ENCODE data around the gene ONECUT3. TPM values are rescaled to one million over a fixed set of nuclear protein-coding genes. Genes with fewer than 3 reads are reported as not detected.

Gene ONECUT3
- total RNA-seq, 1 experiment from 2014 or later, result 0.04 TPM

DNA sequence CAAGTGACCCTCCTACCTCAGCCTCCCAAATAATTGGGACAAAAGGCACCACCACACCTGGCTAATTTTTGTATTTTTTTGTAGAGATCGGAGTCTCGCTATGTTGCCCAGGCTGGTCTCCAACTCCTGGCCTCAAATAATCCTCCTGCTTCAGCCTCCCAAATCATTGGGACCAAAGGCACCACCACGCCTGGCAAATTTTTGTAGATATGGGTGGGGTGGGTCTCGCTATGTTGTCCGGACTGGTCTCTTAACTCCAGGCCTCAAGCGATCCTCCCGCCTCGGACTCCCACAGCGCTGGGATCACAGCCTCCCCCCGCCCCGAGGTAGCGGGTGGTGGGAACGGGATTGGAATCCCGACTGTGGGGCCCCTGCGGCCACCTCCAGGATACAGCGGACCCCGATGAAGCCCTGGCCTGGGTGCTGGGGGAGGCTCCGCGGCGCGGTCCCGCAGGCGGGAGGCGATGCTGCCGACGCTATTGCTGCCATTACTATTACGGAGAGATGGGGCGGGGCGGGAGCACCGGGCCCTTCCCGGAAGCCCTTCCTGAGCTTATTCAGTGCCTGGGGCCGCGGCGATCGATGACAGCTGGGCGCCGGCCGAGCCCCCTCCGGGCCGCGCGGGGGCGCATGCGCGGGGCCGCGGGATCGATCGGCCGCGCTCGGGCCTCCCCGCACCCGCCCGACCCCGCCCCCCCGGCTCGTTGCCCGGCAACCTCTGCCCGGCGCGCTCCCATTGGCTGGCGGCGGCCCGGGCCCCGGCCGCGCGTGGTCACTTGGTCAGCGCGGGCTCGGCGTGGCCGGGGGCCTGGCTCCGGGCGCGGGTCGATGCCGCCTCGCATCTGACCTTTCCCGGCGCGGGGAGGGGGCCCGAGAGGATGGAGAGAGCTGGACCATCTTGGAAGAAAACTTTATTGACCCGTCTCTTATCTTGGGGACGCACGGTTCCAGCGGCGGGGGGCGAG is 27.9 kb upstream of the ONECUT3 start (continued):
- TF ChIP-seq, protein P1, sequence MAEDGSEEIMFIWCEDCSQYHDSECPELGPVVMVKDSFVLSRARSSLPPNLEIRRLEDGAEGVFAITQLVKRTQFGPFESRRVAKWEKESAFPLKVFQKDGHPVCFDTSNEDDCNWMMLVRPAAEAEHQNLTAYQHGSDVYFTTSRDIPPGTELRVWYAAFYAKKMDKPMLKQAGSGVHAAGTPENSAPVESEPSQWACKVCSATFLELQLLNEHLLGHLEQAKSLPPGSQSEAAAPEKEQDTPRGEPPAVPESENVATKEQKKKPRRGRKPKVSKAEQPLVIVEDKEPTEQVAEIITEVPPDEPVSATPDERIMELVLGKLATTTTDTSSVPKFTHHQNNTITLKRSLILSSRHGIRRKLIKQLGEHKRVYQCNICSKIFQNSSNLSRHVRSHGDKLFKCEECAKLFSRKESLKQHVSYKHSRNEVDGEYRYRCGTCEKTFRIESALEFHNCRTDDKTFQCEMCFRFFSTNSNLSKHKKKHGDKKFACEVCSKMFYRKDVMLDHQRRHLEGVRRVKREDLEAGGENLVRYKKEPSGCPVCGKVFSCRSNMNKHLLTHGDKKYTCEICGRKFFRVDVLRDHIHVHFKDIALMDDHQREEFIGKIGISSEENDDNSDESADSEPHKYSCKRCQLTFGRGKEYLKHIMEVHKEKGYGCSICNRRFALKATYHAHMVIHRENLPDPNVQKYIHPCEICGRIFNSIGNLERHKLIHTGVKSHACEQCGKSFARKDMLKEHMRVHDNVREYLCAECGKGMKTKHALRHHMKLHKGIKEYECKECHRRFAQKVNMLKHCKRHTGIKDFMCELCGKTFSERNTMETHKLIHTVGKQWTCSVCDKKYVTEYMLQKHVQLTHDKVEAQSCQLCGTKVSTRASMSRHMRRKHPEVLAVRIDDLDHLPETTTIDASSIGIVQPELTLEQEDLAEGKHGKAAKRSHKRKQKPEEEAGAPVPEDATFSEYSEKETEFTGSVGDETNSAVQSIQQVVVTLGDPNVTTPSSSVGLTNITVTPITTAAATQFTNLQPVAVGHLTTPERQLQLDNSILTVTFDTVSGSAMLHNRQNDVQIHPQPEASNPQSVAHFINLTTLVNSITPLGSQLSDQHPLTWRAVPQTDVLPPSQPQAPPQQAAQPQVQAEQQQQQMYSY (CRISPR knock-in tag; IDR thresholded peaks at IDR 0.05), result no peak
- TF ChIP-seq RORB (CRISPR knock-in tag; IDR thresholded peaks at IDR 0.05) (no peak), ETV6 (CRISPR knock-in tag; IDR thresholded peaks at IDR 0.05) (peak; percentile 86), FOXK1 (CRISPR knock-in tag; IDR thresholded peaks at IDR 0.05) (no peak), ZBTB21 (CRISPR knock-in tag; IDR thresholded peaks at IDR 0.05; ENCODE audit: borderline replicate concordance) (no peak), SOX15 (CRISPR knock-in tag; IDR thresholded peaks at IDR 0.05) (no peak), CREM (CRISPR knock-in tag; IDR thresholded peaks at IDR 0.05) (no peak), PRRX2 (CRISPR knock-in tag; IDR thresholded peaks at IDR 0.05) (no peak), NFYB (CRISPR knock-in tag; conservative IDR thresholded peaks at IDR 0.05; ENCODE audit: low read depth) (peak; percentile 60), TEAD1 (CRISPR knock-in tag; IDR thresholded peaks at IDR 0.05) (no peak), ZNF317 (CRISPR knock-in tag; IDR thresholded peaks at IDR 0.05; ENCODE audit: borderline replicate concordance, low read depth) (no peak), GTF2I (CRISPR knock-in tag; conservative IDR thresholded peaks at IDR 0.05) (peak; percentile 86), NFE2L1 (CRISPR knock-in tag; IDR thresholded peaks at IDR 0.05) (no peak)
- TF ChIP-seq, protein P2, sequence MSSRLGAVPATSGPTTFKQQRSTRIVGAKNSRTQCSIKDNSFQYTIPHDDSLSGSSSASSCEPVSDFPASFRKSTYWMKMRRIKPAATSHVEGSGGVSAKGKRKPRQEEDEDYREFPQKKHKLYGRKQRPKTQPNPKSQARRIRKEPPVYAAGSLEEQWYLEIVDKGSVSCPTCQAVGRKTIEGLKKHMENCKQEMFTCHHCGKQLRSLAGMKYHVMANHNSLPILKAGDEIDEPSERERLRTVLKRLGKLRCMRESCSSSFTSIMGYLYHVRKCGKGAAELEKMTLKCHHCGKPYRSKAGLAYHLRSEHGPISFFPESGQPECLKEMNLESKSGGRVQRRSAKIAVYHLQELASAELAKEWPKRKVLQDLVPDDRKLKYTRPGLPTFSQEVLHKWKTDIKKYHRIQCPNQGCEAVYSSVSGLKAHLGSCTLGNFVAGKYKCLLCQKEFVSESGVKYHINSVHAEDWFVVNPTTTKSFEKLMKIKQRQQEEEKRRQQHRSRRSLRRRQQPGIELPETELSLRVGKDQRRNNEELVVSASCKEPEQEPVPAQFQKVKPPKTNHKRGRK (CRISPR knock-in tag; IDR thresholded peaks at IDR 0.05; ENCODE audit: borderline replicate concordance), result no peak
- TF ChIP-seq, protein P3, sequence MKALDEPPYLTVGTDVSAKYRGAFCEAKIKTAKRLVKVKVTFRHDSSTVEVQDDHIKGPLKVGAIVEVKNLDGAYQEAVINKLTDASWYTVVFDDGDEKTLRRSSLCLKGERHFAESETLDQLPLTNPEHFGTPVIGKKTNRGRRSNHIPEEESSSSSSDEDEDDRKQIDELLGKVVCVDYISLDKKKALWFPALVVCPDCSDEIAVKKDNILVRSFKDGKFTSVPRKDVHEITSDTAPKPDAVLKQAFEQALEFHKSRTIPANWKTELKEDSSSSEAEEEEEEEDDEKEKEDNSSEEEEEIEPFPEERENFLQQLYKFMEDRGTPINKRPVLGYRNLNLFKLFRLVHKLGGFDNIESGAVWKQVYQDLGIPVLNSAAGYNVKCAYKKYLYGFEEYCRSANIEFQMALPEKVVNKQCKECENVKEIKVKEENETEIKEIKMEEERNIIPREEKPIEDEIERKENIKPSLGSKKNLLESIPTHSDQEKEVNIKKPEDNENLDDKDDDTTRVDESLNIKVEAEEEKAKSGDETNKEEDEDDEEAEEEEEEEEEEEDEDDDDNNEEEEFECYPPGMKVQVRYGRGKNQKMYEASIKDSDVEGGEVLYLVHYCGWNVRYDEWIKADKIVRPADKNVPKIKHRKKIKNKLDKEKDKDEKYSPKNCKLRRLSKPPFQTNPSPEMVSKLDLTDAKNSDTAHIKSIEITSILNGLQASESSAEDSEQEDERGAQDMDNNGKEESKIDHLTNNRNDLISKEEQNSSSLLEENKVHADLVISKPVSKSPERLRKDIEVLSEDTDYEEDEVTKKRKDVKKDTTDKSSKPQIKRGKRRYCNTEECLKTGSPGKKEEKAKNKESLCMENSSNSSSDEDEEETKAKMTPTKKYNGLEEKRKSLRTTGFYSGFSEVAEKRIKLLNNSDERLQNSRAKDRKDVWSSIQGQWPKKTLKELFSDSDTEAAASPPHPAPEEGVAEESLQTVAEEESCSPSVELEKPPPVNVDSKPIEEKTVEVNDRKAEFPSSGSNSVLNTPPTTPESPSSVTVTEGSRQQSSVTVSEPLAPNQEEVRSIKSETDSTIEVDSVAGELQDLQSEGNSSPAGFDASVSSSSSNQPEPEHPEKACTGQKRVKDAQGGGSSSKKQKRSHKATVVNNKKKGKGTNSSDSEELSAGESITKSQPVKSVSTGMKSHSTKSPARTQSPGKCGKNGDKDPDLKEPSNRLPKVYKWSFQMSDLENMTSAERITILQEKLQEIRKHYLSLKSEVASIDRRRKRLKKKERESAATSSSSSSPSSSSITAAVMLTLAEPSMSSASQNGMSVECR (CRISPR knock-in tag; IDR thresholded peaks at IDR 0.05; ENCODE audit: borderline replicate concordance), result no peak
- TF ChIP-seq, protein P4, sequence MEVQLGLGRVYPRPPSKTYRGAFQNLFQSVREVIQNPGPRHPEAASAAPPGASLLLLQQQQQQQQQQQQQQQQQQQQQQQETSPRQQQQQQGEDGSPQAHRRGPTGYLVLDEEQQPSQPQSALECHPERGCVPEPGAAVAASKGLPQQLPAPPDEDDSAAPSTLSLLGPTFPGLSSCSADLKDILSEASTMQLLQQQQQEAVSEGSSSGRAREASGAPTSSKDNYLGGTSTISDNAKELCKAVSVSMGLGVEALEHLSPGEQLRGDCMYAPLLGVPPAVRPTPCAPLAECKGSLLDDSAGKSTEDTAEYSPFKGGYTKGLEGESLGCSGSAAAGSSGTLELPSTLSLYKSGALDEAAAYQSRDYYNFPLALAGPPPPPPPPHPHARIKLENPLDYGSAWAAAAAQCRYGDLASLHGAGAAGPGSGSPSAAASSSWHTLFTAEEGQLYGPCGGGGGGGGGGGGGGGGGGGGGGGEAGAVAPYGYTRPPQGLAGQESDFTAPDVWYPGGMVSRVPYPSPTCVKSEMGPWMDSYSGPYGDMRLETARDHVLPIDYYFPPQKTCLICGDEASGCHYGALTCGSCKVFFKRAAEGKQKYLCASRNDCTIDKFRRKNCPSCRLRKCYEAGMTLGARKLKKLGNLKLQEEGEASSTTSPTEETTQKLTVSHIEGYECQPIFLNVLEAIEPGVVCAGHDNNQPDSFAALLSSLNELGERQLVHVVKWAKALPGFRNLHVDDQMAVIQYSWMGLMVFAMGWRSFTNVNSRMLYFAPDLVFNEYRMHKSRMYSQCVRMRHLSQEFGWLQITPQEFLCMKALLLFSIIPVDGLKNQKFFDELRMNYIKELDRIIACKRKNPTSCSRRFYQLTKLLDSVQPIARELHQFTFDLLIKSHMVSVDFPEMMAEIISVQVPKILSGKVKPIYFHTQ (CRISPR knock-in tag; IDR thresholded peaks at IDR 0.05), result no peak
- TF ChIP-seq, protein P5, sequence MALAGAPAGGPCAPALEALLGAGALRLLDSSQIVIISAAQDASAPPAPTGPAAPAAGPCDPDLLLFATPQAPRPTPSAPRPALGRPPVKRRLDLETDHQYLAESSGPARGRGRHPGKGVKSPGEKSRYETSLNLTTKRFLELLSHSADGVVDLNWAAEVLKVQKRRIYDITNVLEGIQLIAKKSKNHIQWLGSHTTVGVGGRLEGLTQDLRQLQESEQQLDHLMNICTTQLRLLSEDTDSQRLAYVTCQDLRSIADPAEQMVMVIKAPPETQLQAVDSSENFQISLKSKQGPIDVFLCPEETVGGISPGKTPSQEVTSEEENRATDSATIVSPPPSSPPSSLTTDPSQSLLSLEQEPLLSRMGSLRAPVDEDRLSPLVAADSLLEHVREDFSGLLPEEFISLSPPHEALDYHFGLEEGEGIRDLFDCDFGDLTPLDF (CRISPR knock-in tag; IDR thresholded peaks at IDR 0.05), result no peak
- TF ChIP-seq, protein P6, sequence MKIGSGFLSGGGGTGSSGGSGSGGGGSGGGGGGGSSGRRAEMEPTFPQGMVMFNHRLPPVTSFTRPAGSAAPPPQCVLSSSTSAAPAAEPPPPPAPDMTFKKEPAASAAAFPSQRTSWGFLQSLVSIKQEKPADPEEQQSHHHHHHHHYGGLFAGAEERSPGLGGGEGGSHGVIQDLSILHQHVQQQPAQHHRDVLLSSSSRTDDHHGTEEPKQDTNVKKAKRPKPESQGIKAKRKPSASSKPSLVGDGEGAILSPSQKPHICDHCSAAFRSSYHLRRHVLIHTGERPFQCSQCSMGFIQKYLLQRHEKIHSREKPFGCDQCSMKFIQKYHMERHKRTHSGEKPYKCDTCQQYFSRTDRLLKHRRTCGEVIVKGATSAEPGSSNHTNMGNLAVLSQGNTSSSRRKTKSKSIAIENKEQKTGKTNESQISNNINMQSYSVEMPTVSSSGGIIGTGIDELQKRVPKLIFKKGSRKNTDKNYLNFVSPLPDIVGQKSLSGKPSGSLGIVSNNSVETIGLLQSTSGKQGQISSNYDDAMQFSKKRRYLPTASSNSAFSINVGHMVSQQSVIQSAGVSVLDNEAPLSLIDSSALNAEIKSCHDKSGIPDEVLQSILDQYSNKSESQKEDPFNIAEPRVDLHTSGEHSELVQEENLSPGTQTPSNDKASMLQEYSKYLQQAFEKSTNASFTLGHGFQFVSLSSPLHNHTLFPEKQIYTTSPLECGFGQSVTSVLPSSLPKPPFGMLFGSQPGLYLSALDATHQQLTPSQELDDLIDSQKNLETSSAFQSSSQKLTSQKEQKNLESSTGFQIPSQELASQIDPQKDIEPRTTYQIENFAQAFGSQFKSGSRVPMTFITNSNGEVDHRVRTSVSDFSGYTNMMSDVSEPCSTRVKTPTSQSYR (CRISPR knock-in tag; IDR thresholded peaks at IDR 0.05), result no peak
- TF ChIP-seq, protein P7, sequence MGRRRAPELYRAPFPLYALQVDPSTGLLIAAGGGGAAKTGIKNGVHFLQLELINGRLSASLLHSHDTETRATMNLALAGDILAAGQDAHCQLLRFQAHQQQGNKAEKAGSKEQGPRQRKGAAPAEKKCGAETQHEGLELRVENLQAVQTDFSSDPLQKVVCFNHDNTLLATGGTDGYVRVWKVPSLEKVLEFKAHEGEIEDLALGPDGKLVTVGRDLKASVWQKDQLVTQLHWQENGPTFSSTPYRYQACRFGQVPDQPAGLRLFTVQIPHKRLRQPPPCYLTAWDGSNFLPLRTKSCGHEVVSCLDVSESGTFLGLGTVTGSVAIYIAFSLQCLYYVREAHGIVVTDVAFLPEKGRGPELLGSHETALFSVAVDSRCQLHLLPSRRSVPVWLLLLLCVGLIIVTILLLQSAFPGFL (CRISPR knock-in tag; IDR thresholded peaks at IDR 0.05; ENCODE audit: borderline replicate concordance), result no peak

Measured in WTC11 (cell line).